Stimulated activated CD4-positive, alpha-beta T cell treated with anti-CD3 and anti-CD28 coated beads, Interleukin-4, amount 100 ng/mL, for 48 hours (primary cell): Measurements from ENCODE around the gene TSHZ2.

Experiments used
- DNase-seq, 2 donors: peaks; one replicate each; pipeline ENCODE4 v3.0.0-alpha.2; 2020; ENCODE audit warnings: low read depth in 2 of 2

Gene TSHZ2

GRCh38 chr20:52972190-52972937 lies at the start of gene TSHZ2:
Gene TSHZ2 (plus strand): TSS chr20:52972358. CDS start chr20:52973294, 936 bp downstream.
- peak; percentile 37 to 56 for DNase-seq

- DNase-seq = no peak
Observed at GRCh38 chr20:52922436-52922835, 49.7 kb upstream of the TSHZ2 start.

- DNase-seq = no peak
Observed at GRCh38 chr20:52923123-52923937, 48.8 kb upstream of the TSHZ2 start.

GRCh38 chr20:52924411-52925271 lies 47.5 kb upstream of the TSHZ2 start:
- no peak for DNase-seq

- no peak for DNase-seq
Observed at GRCh38 chr20:52926505-52926904, 45.7 kb upstream of the TSHZ2 start.

- no peak for DNase-seq
Observed at GRCh38 chr20:52933867-52934266, 38.3 kb upstream of the TSHZ2 start.

- no peak for DNase-seq
Observed at GRCh38 chr20:52936351-52937340, 35.5 kb upstream of the TSHZ2 start.

GRCh38 chr20:52937591-52938100 lies 34.5 kb upstream of the TSHZ2 start:
- DNase-seq = no peak

- no peak for DNase-seq
Observed at GRCh38 chr20:52939141-52939540, 33.0 kb upstream of the TSHZ2 start.

GRCh38 chr20:52941808-52942207 lies 30.4 kb upstream of the TSHZ2 start:
- no peak for DNase-seq

- DNase-seq = no peak
Observed at GRCh38 chr20:52943185-52943841, 28.8 kb upstream of the TSHZ2 start.

- no peak for DNase-seq
Observed at GRCh38 chr20:52945268-52945667, 26.9 kb upstream of the TSHZ2 start.

- no peak for DNase-seq
Observed at GRCh38 chr20:52945862-52946522, 26.2 kb upstream of the TSHZ2 start.

GRCh38 chr20:52948491-52948890 lies 23.7 kb upstream of the TSHZ2 start:
- DNase-seq = no peak

- no peak for DNase-seq
Observed at GRCh38 chr20:52953020-52953419, 19.1 kb upstream of the TSHZ2 start.

GRCh38 chr20:52954849-52955248 lies 17.3 kb upstream of the TSHZ2 start:
- DNase-seq = no peak

- no peak for DNase-seq
Observed at GRCh38 chr20:52958211-52958610, 13.9 kb upstream of the TSHZ2 start.

- DNase-seq = no peak
Observed at GRCh38 chr20:52959125-52959524, 13.0 kb upstream of the TSHZ2 start.

- DNase-seq = no peak
Observed at GRCh38 chr20:52962183-52962582, 10.0 kb upstream of the TSHZ2 start.

GRCh38 chr20:52963131-52963530 lies 9.0 kb upstream of the TSHZ2 start:
- DNase-seq = no peak
